Right renal pelvis (tissue), 4 donors: ENCODE data around the gene SF3B2. TPM values are rescaled to one million over a fixed set of nuclear protein-coding genes. Genes with fewer than 3 reads are reported as not detected.
"Not testable (repeated sequence)": the region's sequence is repeated elsewhere in the genome, so short reads cannot be mapped to it uniquely, and the experiment has no call there.

ENCODE experiments used
- DNase-seq, 4 donors: peaks; one replicate each; pipeline ENCODE4 v3.0.0-alpha.2; 2013; ENCODE audit warnings: low read depth in 4 of 4, low spot score in 3 of 4, missing footprints in 1 of 4
- polyA plus RNA-seq, 4 donors: library from polyadenylated mRNA; unstranded; fragments of 120-200 nt; gene quantifications; one replicate each; pipeline ENCODE4 v1.2.1, GENCODE V29; 2013; ENCODE audit not compliant: insufficient read length in 4 of 4

The SF3B2 gene
- polyA plus RNA-seq, 4 donors = 227 to 235 (median 230) TPM

- DNase-seq = no peak
Observed at GRCh38 chr11:66106786-66107599, 54.8 kb downstream of the SF3B2 start.

GRCh38 chr11:66107600-66108510 is 55.7 kb downstream of the SF3B2 start:
- no peak for DNase-seq

- DNase-seq = no peak
Observed at GRCh38 chr11:66109294-66109693, 57.1 kb downstream of the SF3B2 start.

GRCh38 chr11:66111158-66111557 is 59.0 kb downstream of the SF3B2 start:
- no peak for DNase-seq

- DNase-seq = no peak
Observed at GRCh38 chr11:66112041-66112491, 59.9 kb downstream of the SF3B2 start.

- DNase-seq = no peak
Observed at GRCh38 chr11:66112601-66113499, 60.7 kb downstream of the SF3B2 start.

- DNase-seq = not testable (repeated sequence)
Observed at GRCh38 chr11:66114957-66115356, 62.8 kb downstream of the SF3B2 start.

GRCh38 chr11:66115638-66116301 is 63.6 kb downstream of the SF3B2 start:
- DNase-seq = no peak

- DNase-seq = no peak
Observed at GRCh38 chr11:66116576-66117361, 64.6 kb downstream of the SF3B2 start.

- DNase-seq = no peak
Observed at GRCh38 chr11:66118847-66119246, 66.7 kb downstream of the SF3B2 start.

Other genes starting within 250 kb of the SF3B2 start
- 1 to 10 TPM; 1.4 to 3.5 (median 2.6) TPM for gene SNX32, start 218.4 kb upstream of the SF3B2 start, polyA plus RNA-seq
- 100 to 1,000 TPM; 733 to 795 (median 777) TPM for gene CFL1, start 194.2 kb upstream of the SF3B2 start, polyA plus RNA-seq
- gene MUS81, start 191.9 kb upstream of the SF3B2 start, polyA plus RNA-seq = 10 to 100 TPM; 46.6 to 56.8 (median 49.3) TPM
- 100 to 1,000 TPM in 2 of 4 donors, 10 to 100 TPM in 2; 94.9 to 134 (median 107) TPM for gene EFEMP2, start 179.6 kb upstream of the SF3B2 start, polyA plus RNA-seq
- 1 to 10 TPM in 2 of 4 donors, under 1 TPM in 2; 0.65 to 1.8 (median 0.92) TPM for gene CTSW, start 172.5 kb upstream of the SF3B2 start, polyA plus RNA-seq
- gene FIBP, start 163.9 kb upstream of the SF3B2 start, polyA plus RNA-seq = 100 to 1,000 TPM in 2 of 4 donors, 10 to 100 TPM in 2; 90.9 to 107 (median 100) TPM
- gene CCDC85B, start 161.7 kb upstream of the SF3B2 start, polyA plus RNA-seq = 10 to 100 TPM in 1 of 4 donors, 1 to 10 TPM in 3; 7.9 to 16.9 (median 8.9) TPM
- gene FOSL1, start 152.0 kb upstream of the SF3B2 start, polyA plus RNA-seq = under 1 TPM; 0.17 to 0.28 (median 0.21) TPM
- gene C11orf68, start 133.3 kb upstream of the SF3B2 start, polyA plus RNA-seq = 10 to 100 TPM; 37.3 to 46.8 (median 42.2) TPM
- 100 to 1,000 TPM in 1 of 4 donors, 10 to 100 TPM in 3; 70.0 to 113 (median 76.4) TPM for gene DRAP1, start 132.9 kb upstream of the SF3B2 start, polyA plus RNA-seq
- gene TSGA10IP, start 106.9 kb upstream of the SF3B2 start, polyA plus RNA-seq = under 1 TPM in 3 of 4 donors, not detected in 1; 0.14 to 0.30 (median 0.18) TPM
- 10 to 100 TPM; 45.9 to 57.4 (median 50.3) TPM for gene SART1, start 90.6 kb upstream of the SF3B2 start, polyA plus RNA-seq
- 10 to 100 TPM; 26.6 to 30.8 (median 28.4) TPM for gene EIF1AD, start 50.2 kb upstream of the SF3B2 start, polyA plus RNA-seq
- 100 to 1,000 TPM; 248 to 308 (median 286) TPM for gene BANF1, start 49.9 kb upstream of the SF3B2 start, polyA plus RNA-seq
- not detected for gene CST6, start 40.4 kb upstream of the SF3B2 start, polyA plus RNA-seq
- gene CATSPER1, start 25.9 kb upstream of the SF3B2 start, polyA plus RNA-seq = under 1 TPM in 1 of 4 donors, not detected in 3; 0.01 TPM
- gene GAL3ST3, start 3.2 kb upstream of the SF3B2 start, polyA plus RNA-seq = 1 to 10 TPM; 4.8 to 7.4 (median 5.2) TPM
- 10 to 100 TPM; 40.1 to 54.4 (median 45.4) TPM for gene PACS1, start 17.9 kb downstream of the SF3B2 start, polyA plus RNA-seq
- gene KLC2, start 205.3 kb downstream of the SF3B2 start, polyA plus RNA-seq = 10 to 100 TPM; 16.7 to 28.1 (median 19.9) TPM
- gene RAB1B, start 216.3 kb downstream of the SF3B2 start, polyA plus RNA-seq = 100 to 1,000 TPM; 126 to 156 (median 129) TPM
- 1 to 10 TPM; 3.4 to 4.7 (median 4.1) TPM for gene CNIH2, start 225.8 kb downstream of the SF3B2 start, polyA plus RNA-seq
- gene YIF1A, start 236.8 kb downstream of the SF3B2 start, polyA plus RNA-seq = 10 to 100 TPM; 48.5 to 67.8 (median 50.8) TPM
- under 1 TPM in 1 of 4 donors, not detected in 3; 0.05 TPM for gene TMEM151A, start 239.5 kb downstream of the SF3B2 start, polyA plus RNA-seq